GF-D8 (cell line): Measurements from ENCODE around the gene CRYAA.
"Not testable (repeated sequence)": the region's sequence is repeated elsewhere in the genome, so short reads cannot be mapped to it uniquely, and the experiment has no call there.

Source experiments
- DNase-seq: peaks from one replicate; lab custom pipeline; 2025; lab: John Stamatoyannopoulos, UW

The CRYAA gene

GRCh38 chr21:43168708-43169107 lies at the start of gene CRYAA:
Gene CRYAA (plus strand): TSS chr21:43169008. CDS start chr21:43169100, 92 bp downstream.
- DNase-seq = not testable (repeated sequence)

GRCh38 chr21:43130094-43130493 lies 38.7 kb upstream of the CRYAA start:
- DNase-seq = not testable (repeated sequence)

GRCh38 chr21:43134520-43134919 lies 34.3 kb upstream of the CRYAA start:
- DNase-seq = not testable (repeated sequence)

- not testable (repeated sequence) for DNase-seq
These were observed 29.9 kb upstream of the CRYAA start for GRCh38 chr21:43138944-43139343.

GRCh38 chr21:43141407-43141806 lies 27.4 kb upstream of the CRYAA start:
- DNase-seq = not testable (repeated sequence)

GRCh38 chr21:43146637-43147036 lies 22.2 kb upstream of the CRYAA start:
- DNase-seq = not testable (repeated sequence)

GRCh38 chr21:43147999-43148398 lies 20.8 kb upstream of the CRYAA start:
- not testable (repeated sequence) for DNase-seq

GRCh38 chr21:43149344-43149743 lies 19.5 kb upstream of the CRYAA start:
- not testable (repeated sequence) for DNase-seq

- DNase-seq = not testable (repeated sequence)
These were observed 15.2 kb upstream of the CRYAA start for GRCh38 chr21:43153601-43154000.

- DNase-seq = not testable (repeated sequence)
These were observed 9.3 kb upstream of the CRYAA start for GRCh38 chr21:43159279-43160175.

- DNase-seq = not testable (repeated sequence)
These were observed 6.7 kb upstream of the CRYAA start for GRCh38 chr21:43161826-43162707.

- DNase-seq = not testable (repeated sequence)
These were observed 6.1 kb upstream of the CRYAA start for GRCh38 chr21:43162708-43163205.

- DNase-seq = not testable (repeated sequence)
These were observed 4.0 kb upstream of the CRYAA start for GRCh38 chr21:43164823-43165222.

- DNase-seq = not testable (repeated sequence)
These were observed 3.1 kb upstream of the CRYAA start for GRCh38 chr21:43165734-43166133.

GRCh38 chr21:43169230-43169886 lies 550 bp downstream of the CRYAA start:
- not testable (repeated sequence) for DNase-seq

- not testable (repeated sequence) for DNase-seq
These were observed 1.1 kb downstream of the CRYAA start for GRCh38 chr21:43169891-43170290.

- DNase-seq = not testable (repeated sequence)
These were observed 4.0 kb downstream of the CRYAA start for GRCh38 chr21:43172812-43173211.

GRCh38 chr21:43173438-43173837 lies 4.6 kb downstream of the CRYAA start:
- DNase-seq = not testable (repeated sequence)

- DNase-seq = not testable (repeated sequence)
These were observed 5.1 kb downstream of the CRYAA start for GRCh38 chr21:43173930-43174329.

GRCh38 chr21:43174998-43175397 lies 6.2 kb downstream of the CRYAA start:
- not testable (repeated sequence) for DNase-seq

GRCh38 chr21:43176621-43177020 lies 7.8 kb downstream of the CRYAA start:
- DNase-seq = not testable (repeated sequence)
